ENCODE measurements around the gene AP3B1. TPM values are rescaled to one million over a fixed set of nuclear protein-coding genes. Genes with fewer than 3 reads are reported as not detected.

The AP3B1 gene
- total and polyA plus RNA-seq, 12 donors: 20.0 to 28.3 (median 23.4) TPM

DNA sequence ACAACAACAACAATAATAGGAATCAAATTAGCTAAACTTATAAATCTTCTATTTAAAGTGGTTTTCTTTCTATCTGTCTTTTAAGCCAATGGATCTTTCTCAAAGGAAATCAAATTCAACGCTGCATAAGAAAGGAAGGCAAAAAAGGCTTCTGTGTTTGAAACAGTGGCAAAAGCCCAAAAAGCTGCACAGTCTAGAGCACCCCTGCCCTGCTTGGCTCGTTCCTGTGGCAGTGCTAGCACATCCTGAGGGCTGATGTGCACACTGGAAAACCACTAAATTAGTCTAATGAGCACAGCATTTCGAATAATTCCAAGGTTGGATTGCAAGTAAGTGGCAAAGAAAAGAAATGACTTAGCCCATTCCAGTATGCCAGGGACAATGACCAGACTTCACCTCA is 80.7 kb downstream of the AP3B1 start:
- no peak overlapping the region for H3K4me3 ChIP-seq
- 88 to 93% methylated on average over 3 of the region's 3 CpGs for WGBS, 2 donors
- intact Hi-C loops (cut with DNase I): no loop called here
- H3K27ac ChIP-seq: no peak overlapping the region
- peaks cover 0 to 29% (median 6%) of the 10 kb centered on the region in 9 donors for H3K36me3 ChIP-seq
- DNase-seq (no peak), ATAC-seq (no peak)
- TF ChIP-seq CTCF (IDR thresholded peaks at IDR 0.05): no peak
- H3K27me3 ChIP-seq: no peaks in the 10 kb centered on the region
- no peaks in the 10 kb centered on the region for H3K9me3 ChIP-seq
- no peaks in the 10 kb centered on the region for H3K4me1 ChIP-seq

DNA sequence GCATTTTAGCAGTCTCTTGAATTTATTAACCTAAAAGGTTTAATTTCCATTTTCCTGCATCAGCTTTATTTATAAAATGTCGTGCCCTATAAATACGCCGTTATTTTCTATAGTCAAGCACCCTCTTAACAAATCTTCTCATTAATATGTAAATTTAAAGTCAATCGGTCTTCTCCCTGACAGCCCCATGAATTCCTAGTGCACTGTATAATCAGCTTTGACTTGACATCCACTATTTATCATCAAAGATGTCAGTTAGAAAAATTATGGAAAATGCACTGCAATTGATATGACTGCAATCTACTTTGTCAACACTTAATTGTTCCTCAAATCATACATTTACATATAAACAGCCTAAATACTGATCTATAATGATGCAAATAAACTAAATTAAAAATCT is 83.4 kb downstream of the AP3B1 start:
- intact Hi-C loops (cut with DNase I): no loop called here
- Histone ChIP-seq H3K4me3 (no peak overlapping the region), H3K36me3 (peaks cover 0 to 44% (median 6%) of the 10 kb centered on the region in 9 donors), H3K9me3 (no peaks in the 10 kb centered on the region), H3K27me3 (no peaks in the 10 kb centered on the region), H3K27ac (no peak overlapping the region), H3K4me1 (no peaks in the 10 kb centered on the region)
- ATAC-seq: no peak
- 81 to 94% methylated on average over 4 of the region's 4 CpGs for WGBS, 2 donors
- TF ChIP-seq CTCF (IDR thresholded peaks at IDR 0.05): no peak
- DNase-seq: no peak

GRCh38 chr5:78204241-78204640 is 90.3 kb downstream of the AP3B1 start:
- DNase-seq (no peak), ATAC-seq (no peak)
- Histone ChIP-seq H3K4me1 (no peaks in the 10 kb centered on the region), H3K4me3 (no peak overlapping the region), H3K27me3 (no peaks in the 10 kb centered on the region), H3K9me3 (no peaks in the 10 kb centered on the region), H3K27ac (no peak overlapping the region), H3K36me3 (peaks cover 0 to 65% (median 3%) of the 10 kb centered on the region in 9 donors)
- intact Hi-C loops (cut with DNase I): no loop called here
- no peak for TF ChIP-seq CTCF (IDR thresholded peaks at IDR 0.05)
- 87 to 88% methylated on average over 2 of the region's 2 CpGs for WGBS, 2 donors

- Histone ChIP-seq H3K9me3 (no peaks in the 10 kb centered on the region), H3K4me3 (no peak overlapping the region), H3K27ac (no peak overlapping the region), H3K4me1 (no peaks in the 10 kb centered on the region), H3K36me3 (peaks cover 0 to 68% (median 3%) of the 10 kb centered on the region in 9 donors), H3K27me3 (no peaks in the 10 kb centered on the region)
- intact Hi-C loops (cut with DNase I): no loop called here
- DNase-seq (no peak), ATAC-seq (no peak)
- no peak for TF ChIP-seq CTCF (IDR thresholded peaks at IDR 0.05)
- 96 to 100% methylated on average over 2 of the region's 2 CpGs for WGBS, 2 donors
These were observed 90.7 kb downstream of the AP3B1 start for GRCh38 chr5:78203815-78204214.
